NCI-H2171 treated with DMSO at 0.1 percent for 48 hours (cell line): ENCODE results near the gene KIF1A.

ENCODE experiments used
- DNase-seq: peaks from one replicate; lab custom pipeline; 2025; lab: John Stamatoyannopoulos, UW

The KIF1A gene

DNA sequence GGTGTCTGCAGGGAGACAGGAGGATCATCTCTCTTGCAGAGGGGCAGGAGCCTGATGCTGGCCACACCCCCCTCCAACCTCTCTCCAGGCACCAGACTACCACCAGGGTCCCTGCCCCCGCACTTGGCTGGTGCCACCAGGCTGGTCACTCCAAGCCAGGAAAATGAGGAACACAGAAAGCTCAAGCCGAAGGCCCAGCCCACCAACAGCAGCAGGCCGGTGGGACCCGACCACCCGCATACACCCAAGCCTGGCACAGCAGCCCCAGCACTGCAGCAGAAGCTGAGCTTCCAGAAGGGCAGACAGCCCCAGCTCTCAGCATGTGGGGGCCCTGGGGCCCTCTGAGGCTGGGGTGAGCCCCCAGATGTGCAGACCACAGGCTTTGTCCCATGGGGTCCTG, 52.7 kb downstream of the KIF1A start:
- no peak for DNase-seq

- DNase-seq: no peak
Observed at GRCh38 chr2:240766072-240766471, 53.9 kb downstream of the KIF1A start.

- DNase-seq: no peak
Observed at GRCh38 chr2:240765007-240765406, 55.0 kb downstream of the KIF1A start.

DNA sequence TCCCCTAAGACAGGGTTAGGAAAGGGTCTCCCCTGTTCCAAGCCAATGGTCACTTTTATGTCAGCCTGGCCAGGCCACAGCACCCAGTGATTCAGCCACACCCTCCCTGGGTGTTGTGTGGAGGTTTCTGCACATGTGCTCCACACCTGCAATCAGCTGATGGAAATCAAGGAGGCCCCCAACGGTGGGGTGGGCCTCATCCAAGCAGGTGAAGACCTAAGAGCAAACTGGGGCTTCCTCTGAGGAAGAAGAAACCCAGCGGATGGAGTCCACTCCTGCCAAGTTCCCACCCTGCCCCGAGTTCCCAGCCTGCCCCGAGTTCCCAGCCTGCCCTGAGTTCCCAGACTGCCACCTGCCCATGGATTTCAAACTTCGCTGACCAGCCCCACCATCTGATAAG, 55.4 kb downstream of the KIF1A start:
- no peak for DNase-seq

GRCh38 chr2:240762971-240763370, 57.0 kb downstream of the KIF1A start:
- no peak for DNase-seq

GRCh38 chr2:240762249-240762648, 57.8 kb downstream of the KIF1A start:
- no peak for DNase-seq

GRCh38 chr2:240760576-240761246, 59.3 kb downstream of the KIF1A start:
- DNase-seq: no peak

DNA sequence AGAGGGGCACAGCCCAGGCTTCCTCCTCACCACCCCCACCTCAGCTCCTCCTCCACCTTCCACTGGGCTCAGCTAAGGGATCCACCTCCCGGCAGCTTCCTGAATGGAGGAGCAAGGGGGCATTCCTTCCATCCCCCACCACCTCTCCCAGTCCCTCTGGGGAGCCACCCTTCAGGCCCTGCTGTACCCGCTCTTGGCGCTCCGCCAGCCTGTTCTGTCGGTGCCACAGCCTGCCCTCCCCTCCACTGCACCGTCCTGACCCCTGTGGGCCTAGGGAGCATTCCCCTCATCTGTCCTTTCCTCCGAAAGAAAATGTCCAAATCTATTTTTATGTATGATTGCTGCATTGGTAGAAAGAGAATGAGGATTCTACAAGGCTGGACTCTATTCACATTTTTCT, 59.9 kb downstream of the KIF1A start:
- no peak for DNase-seq

DNA sequence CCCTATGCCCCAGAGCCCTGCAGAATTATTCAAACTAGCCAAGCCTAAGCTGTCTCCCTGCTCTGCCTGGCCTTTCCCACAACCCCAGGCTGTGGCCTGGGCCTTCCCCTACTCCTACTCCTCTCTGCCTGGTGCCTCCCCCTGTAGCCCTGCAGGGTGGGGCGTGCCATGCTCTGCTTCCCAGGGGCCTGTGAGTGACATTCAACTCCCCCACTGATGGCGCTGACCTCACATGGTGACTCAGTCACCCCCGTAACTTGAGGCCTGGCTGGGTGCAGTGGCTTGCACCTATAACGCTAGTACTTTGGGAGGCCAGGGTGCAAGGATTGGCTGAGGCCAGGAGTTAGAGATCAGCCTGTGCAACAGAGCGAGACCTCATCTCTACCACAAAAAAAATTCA, 60.6 kb downstream of the KIF1A start:
- DNase-seq: no peak

DNA sequence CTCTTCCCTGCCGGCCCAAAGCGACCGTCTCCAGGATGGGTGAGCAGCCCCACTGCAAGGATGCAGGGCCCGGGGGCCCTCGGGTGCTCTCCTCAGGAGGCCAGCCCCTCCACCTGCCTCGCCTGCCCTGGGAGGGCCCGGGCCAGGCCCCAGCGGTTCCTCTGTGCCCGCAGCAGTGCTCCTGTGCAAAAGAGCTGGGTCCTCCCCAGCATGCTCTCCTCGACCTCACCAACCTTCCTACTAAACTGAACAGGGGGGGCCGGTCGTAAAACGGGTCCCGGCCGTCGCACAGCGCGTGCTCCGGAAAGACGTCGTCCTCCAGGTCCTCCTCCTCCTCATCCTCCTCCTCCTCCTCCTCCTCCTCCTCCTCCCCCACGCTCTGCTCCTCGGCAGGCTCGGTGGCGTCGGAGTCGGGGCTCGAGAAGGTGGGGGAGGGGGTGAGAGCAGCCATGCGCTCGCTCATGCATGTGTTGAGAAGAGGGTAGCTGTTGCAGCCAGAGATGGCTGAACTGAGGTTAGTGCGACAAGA, 62.9 kb downstream of the KIF1A start:
- no peak for DNase-seq

GRCh38 chr2:240752209-240752608, 67.8 kb downstream of the KIF1A start:
- DNase-seq: no peak

DNA sequence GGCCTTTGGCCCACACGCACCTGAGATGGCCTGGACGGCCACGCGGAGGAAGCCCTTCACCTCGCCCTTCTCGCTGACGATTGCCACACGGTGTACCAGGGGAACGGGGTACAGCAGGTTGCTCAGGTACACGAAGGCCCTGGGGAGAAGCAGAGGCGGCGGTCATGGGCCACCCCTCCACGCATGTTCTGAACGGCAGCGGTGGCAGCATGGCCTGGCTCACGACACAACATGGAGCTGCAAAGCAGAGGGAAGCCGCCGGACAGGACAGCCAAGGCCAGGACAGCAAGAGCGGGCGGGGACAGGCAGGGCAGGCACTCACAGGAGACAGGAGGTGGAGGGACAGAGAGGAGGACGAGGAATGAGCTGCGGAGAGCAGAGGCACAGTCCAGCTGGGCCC, 69.6 kb downstream of the KIF1A start:
- no peak for DNase-seq

DNA sequence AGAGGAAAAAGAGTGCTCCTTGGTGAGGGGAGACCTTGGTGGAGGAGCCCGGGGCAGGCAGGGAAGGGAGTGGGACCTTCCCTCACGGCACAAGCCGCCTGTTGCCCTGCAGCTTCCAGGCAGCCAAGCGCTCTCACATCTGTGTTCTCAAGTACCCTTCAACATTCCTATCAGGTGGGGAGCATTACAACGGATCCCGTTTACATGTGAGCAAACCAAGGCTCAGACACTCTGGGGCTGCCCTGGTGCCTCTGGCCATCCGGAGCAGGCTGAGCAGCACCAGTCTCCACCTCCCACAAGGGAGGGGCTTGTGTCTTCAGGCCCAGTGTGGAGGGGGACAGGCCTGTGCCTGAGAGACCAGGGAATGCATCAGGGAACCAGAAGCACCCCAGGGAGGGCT, 70.5 kb downstream of the KIF1A start:
- no peak for DNase-seq

- DNase-seq: no peak
Observed at GRCh38 chr2:240747256-240747655, 72.8 kb downstream of the KIF1A start.

DNA sequence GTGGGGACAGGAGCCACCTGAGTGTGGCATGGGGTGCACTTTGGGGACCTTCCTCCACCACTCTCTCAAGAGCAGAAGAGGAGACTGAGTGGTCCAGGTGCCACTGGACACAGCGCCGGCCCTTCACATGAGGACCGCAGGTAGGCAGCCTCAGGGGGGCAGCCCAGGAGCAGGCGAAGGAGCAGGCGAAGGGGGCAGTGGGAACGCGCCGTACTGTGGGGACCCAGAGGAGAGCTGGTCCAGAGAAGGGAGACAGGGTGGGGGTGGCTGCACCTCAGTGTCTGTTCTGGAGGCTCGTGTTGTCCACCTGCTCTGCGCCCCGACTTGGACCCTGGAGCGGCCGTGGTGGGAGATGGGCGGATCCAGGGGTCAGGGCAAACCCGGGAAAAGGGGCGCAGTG, 73.3 kb downstream of the KIF1A start:
- no peak for DNase-seq

GRCh38 chr2:240745962-240746361, 74.1 kb downstream of the KIF1A start:
- DNase-seq: no peak

- no peak for DNase-seq
Observed at GRCh38 chr2:240745456-240745855, 74.6 kb downstream of the KIF1A start.

GRCh38 chr2:240742602-240743095, 77.4 kb downstream of the KIF1A start:
- DNase-seq: no peak

- no peak for DNase-seq
Observed at GRCh38 chr2:240741091-240741490, 78.9 kb downstream of the KIF1A start.

- no peak for DNase-seq
Observed at GRCh38 chr2:240739797-240740196, 80.2 kb downstream of the KIF1A start.

- no peak for DNase-seq
Observed at GRCh38 chr2:240737958-240738357, 82.1 kb downstream of the KIF1A start.

GRCh38 chr2:240737512-240737911, 82.5 kb downstream of the KIF1A start:
- DNase-seq: no peak

DNA sequence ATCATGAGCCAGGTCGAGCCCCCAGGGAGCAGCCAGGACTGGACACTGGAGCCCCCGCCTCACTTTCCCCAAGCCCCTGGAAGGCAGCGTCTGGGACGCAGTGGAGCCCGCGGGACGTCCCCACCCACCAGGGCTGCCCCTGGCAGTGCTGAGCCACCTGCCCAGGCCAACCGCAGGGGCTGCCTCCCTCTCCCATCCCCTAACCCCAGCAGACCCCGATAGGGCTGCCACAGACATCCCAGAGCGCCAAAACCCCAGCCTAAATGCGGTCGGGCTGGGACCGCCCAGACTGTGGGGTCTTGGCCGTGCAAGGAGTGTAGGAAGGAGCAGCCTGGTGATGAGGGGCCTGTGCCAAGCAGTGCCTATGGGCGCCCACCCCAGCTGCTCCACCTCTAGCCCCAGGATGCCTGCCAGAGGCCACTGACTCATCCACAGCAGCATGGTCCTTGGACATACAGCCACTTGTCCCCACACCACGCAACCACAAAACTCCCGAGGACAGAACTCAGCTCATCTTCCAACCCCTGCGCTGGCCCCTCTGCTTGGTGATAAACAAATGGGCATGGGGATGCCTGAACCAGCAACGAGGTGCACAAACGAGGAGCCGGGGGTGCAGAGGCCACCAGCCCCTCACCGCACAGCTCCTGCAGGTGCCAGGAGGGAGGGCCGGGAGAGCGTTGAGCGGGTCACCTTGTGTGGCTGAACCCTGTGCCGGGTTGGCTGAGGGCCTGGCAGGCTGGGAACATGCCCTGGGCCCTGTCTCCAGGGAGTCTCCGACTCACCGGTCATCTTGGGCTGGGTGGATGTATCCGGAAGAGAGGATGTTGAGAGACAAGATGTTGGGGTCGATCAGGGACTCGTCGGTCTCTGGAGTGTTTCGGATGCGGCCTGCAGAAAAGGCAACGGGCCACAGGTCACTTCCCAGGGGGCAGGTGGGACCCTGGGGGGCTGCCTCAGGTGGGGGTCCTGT, 83.5 kb downstream of the KIF1A start:
- DNase-seq: no peak
